Measurements from ENCODE around the gene HBA2. TPM values are rescaled to one million over a fixed set of nuclear protein-coding genes. Genes with fewer than 3 reads are reported as not detected.

HBA2 gene
- total RNA-seq, 4 donors from 2014 or later: 1.3 to 348 (median 64.4) TPM

DNA sequence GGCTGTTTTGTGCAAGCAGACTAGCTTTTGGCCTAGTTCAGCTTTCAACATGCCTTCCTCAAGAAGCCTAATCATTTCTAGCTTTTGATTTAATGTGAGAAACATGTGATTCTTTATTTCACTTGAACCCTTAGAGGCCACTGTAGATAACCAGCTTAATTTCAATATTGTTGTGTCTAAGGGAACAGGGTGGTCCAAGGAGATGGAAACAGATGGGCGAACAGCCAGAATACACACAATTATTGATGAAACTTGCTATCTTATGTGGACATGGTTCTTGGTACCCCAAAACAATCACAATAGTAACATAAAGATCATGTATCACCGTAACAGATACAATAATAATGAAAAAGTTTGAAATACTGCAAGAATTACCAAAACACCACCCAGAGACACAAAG is 39.0 kb upstream of the HBA2 start:
- no peak for DNase-seq (ENCODE audit: low spot score in 2 of 2)
- WGBS, 2 donors: 94 to 99% methylated on average over 2 of the region's 2 CpGs
- TF ChIP-seq CTCF (IDR thresholded peaks at IDR 0.05): no peak
- no peak for TF ChIP-seq POLR2A (IDR thresholded peaks at IDR 0.05)
- intact Hi-C loops (cut with DNase I; ENCODE audit: low total_unique reads): no loop called here
- no peak overlapping the region for H3K4me3 ChIP-seq (ENCODE audit: low read depth, poor library complexity, severe bottlenecking)

DNA sequence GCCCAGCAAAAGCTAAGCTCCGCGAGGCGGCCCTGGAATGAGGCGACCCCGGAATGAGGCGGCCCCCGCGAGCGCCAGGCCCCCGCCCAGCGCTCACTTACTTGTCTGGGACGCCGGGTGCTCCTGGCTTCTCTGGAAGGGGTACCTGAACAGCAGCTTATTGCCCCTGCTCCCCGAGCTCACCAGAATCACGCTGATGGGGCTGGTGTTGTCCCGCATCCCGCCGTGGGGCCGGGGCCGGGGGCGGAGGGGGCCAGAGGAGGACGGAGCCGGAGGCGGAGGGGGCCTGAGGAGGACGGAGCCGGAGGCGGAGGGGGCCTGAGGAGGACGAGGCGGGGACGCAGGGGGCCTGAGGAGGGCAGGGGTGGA is 34.6 kb upstream of the HBA2 start:
- intact Hi-C loops (cut with DNase I; ENCODE audit: low total_unique reads): no loop called here
- DNase-seq (ENCODE audit: low spot score in 2 of 2): no peak
- TF ChIP-seq CTCF (IDR thresholded peaks at IDR 0.05) (no peak), POLR2A (IDR thresholded peaks at IDR 0.05) (no peak)
- 1 to 5% methylated on average over 25 to 27 of the region's 30 CpGs for WGBS, 2 donors
- peak overlapping the region; percentile 77 for H3K4me3 ChIP-seq (ENCODE audit: low read depth, poor library complexity, severe bottlenecking)

- TF ChIP-seq CTCF (IDR thresholded peaks at IDR 0.05): no peak
- TF ChIP-seq POLR2A (IDR thresholded peaks at IDR 0.05): no peak
- intact Hi-C loops (cut with DNase I; ENCODE audit: low total_unique reads): no loop called here
- H3K4me3 ChIP-seq (ENCODE audit: low read depth, poor library complexity, severe bottlenecking): no peak overlapping the region
- 61 to 68% methylated on average over 10 of the region's 10 CpGs for WGBS, 2 donors
- no peak for DNase-seq (ENCODE audit: low spot score in 2 of 2)
These were observed 32.4 kb upstream of the HBA2 start for GRCh38 chr16:140175-140857.

DNA sequence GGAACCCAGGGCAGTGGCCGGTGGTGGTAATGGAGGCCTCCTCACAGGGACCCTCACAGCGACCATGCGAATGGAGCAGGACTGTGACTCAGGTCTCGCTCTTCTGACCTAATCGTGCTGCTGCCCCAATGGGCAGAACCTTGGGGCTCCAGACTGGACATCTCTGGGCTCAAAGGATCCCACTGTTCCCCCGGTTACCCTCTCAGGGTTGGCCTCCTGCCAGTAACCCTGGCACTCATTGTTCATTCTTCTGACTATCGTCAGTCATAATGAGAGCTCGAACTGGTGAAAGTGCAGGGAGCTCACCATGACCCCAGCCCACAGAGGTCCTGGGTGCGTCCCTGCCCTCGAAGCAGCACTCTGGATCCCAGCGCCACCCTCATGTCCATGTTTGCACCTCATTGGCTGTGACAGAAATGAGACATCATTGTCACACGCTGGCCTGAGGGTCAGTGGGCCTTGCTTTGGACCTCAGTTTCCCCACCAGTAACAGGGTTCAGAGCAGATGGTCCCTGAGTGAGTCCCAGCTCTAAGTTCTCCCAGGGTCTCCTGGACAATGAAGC is 30.2 kb upstream of the HBA2 start:
- DNase-seq (ENCODE audit: low spot score in 2 of 2): no peak
- TF ChIP-seq POLR2A (IDR thresholded peaks at IDR 0.05): no peak
- no peak for TF ChIP-seq CTCF (IDR thresholded peaks at IDR 0.05)
- WGBS, 2 donors: 76 to 82% methylated on average over 11 to 12 of the region's 12 CpGs
- no peak overlapping the region for H3K4me3 ChIP-seq (ENCODE audit: low read depth, poor library complexity, severe bottlenecking)
- intact Hi-C loops (cut with DNase I; ENCODE audit: low total_unique reads): no loop called here

DNA sequence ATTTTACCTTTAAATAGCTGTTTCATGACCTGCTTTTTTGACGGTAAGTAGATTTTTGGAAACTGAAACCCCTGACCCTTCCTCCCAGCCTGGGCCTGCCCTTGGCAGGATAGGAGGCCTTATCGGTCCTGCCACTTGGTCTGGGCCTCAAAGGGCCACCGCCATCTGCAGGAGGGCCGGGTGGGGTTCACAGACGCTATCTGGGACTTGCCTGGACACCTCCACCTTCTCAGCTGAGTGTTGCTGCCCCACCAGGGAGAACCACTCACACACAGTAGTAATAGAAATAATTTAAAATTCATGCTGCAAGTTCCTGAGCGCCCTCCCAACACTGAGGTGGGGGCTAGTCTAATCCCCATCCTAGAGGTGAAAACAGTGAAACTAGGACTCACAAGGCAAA is 29.6 kb upstream of the HBA2 start:
- TF ChIP-seq POLR2A (IDR thresholded peaks at IDR 0.05) (no peak), CTCF (IDR thresholded peaks at IDR 0.05) (no peak)
- no peak overlapping the region for H3K4me3 ChIP-seq (ENCODE audit: low read depth, poor library complexity, severe bottlenecking)
- WGBS, 2 donors: 68 to 71% methylated on average over 6 of the region's 6 CpGs
- intact Hi-C loops (cut with DNase I; ENCODE audit: low total_unique reads): no loop called here
- no peak for DNase-seq (ENCODE audit: low spot score in 2 of 2)

DNA sequence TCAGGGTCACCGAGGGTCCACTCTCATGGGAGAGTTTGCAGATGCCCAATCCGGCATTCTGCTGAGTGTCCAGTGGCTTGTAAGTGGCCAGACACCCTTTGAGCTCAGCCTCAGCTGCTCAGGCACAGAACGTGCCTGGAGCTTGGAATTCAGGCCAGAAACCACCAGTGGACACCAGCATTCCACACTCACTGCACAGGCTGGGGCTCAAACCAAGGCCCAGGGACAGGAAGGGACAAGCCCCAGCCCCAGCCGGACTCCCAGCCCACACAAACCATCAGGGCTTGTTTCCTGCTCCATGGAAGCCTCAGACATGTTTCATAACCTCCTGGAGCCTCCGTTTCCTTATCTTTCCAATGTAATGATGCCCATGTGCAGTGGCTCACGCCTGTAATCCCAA is 29.2 kb upstream of the HBA2 start:
- H3K4me3 ChIP-seq (ENCODE audit: low read depth, poor library complexity, severe bottlenecking): no peak overlapping the region
- intact Hi-C loops (cut with DNase I; ENCODE audit: low total_unique reads): no loop called here
- TF ChIP-seq CTCF (IDR thresholded peaks at IDR 0.05) (no peak), POLR2A (IDR thresholded peaks at IDR 0.05) (no peak)
- no peak for DNase-seq (ENCODE audit: low spot score in 2 of 2)
- 62 to 65% methylated on average over 6 of the region's 6 CpGs for WGBS, 2 donors

Data from lower leg skin (tissue), 4 donors.